MM.1S (cell line): ENCODE measurements around the gene ZNF718.
"Not testable (repeated sequence)": the region's sequence is repeated elsewhere in the genome, so short reads cannot be mapped to it uniquely, and the experiment has no call there.

Experiments used
- DNase-seq: peaks from one replicate; pipeline ENCODE4 v3.0.0-alpha.2; 2015
- H2AFZ ChIP-seq: fragments of 300-600 bp; sonication (generic); 2 replicates; pipeline ENCODE4 v1.6.0; 2016; ENCODE audit warnings: antibody characterized with exemption, low read length
- H3F3A ChIP-seq: fragments of 300-600 bp; sonication (generic); 2 replicates; pipeline ENCODE4 v1.6.1; 2016; ENCODE audit warnings: mild to moderate bottlenecking, antibody characterized with exemption, low read length, moderate library complexity, mixed read lengths; ENCODE audit not compliant: insufficient read depth
- H3K27ac ChIP-seq: fragments of 300-600 bp; sonication (generic); 2 replicates; pipeline ENCODE4 v1.5.1; 2016; ENCODE audit warnings: mild to moderate bottlenecking, low read length
- H3K27me3 ChIP-seq: fragments of 300-600 bp; sonication (generic); replicated peaks from 2 replicates; pipeline ENCODE4 v1.6.0; 2016; ENCODE audit warnings: low read length; ENCODE audit not compliant: insufficient read depth
- H3K36me3 ChIP-seq: fragments of 300-600 bp; sonication (generic); replicated peaks from 2 replicates; pipeline ENCODE4 v1.6.1; 2016; ENCODE audit warnings: mild to moderate bottlenecking, low read length, mixed read lengths; ENCODE audit not compliant: insufficient read depth
- H3K4me1 ChIP-seq: fragments of 300-600 bp; sonication (generic); 2 replicates; pipeline ENCODE4 v1.6.1; 2016; ENCODE audit warnings: low read length, mixed read lengths
- H3K4me2 ChIP-seq: fragments of 300-600 bp; sonication (generic); 2 replicates; pipeline ENCODE4 v1.6.0; 2016; ENCODE audit warnings: low read depth, low read length
- H3K4me3 ChIP-seq: fragments of 300-600 bp; sonication (generic); 2 replicates; pipeline ENCODE4 v1.5.1; 2016; ENCODE audit warnings: low read length, mixed read lengths
- H3K79me2 ChIP-seq: fragments of 300-600 bp; sonication (generic); 2 replicates; pipeline ENCODE4 v1.6.1; 2016; ENCODE audit warnings: mixed run types, low read length, mixed read lengths
- H3K9ac ChIP-seq: fragments of 300-600 bp; sonication (generic); 2 replicates; pipeline ENCODE4 v1.6.1; 2016; ENCODE audit warnings: low read length, mixed read lengths
- H3K9me2 ChIP-seq: fragments of 300-600 bp; sonication (generic); replicated peaks from 2 replicates; pipeline ENCODE4 v1.6.1; 2016; ENCODE audit warnings: mild to moderate bottlenecking, low read length, mixed read lengths; ENCODE audit not compliant: insufficient read depth
- H3K9me3 ChIP-seq: fragments of 300-600 bp; sonication (generic); replicated peaks from 2 replicates; pipeline ENCODE4 v1.6.1; 2016; ENCODE audit warnings: mild to moderate bottlenecking, low read length, mixed read lengths; ENCODE audit not compliant: insufficient read depth
- H4K20me1 ChIP-seq: fragments of 300-600 bp; sonication (generic); 2 replicates; pipeline ENCODE4 v1.6.1; 2016; ENCODE audit warnings: mild to moderate bottlenecking, low read length, moderate library complexity, mixed read lengths; ENCODE audit not compliant: insufficient read depth
- CTCF ChIP-seq: fragments of 300-600 bp; sonication (generic); IDR thresholded peaks from 2 replicates; pipeline ENCODE4 v1.5.1; 2016; ENCODE audit warnings: antibody characterized with exemption, low read length, mixed read lengths
- EZH2 ChIP-seq: fragments of 300-600 bp; sonication (generic); optimal IDR thresholded peaks from 2 replicates; pipeline ENCODE3; 2017; ENCODE audit warnings: low read depth, mild to moderate bottlenecking, antibody characterized with exemption, low read length, mixed read lengths
- EZH2phosphoT487 ChIP-seq: fragments of 300-600 bp; sonication (generic); IDR thresholded peaks from 2 replicates; pipeline ENCODE4 v1.6.1; 2018; ENCODE audit warnings: antibody characterized with exemption, low read length

Gene ZNF718

GRCh38 chr4:121408-122084 lies 2.8 kb upstream of the ZNF718 start:
- no peaks in the 10 kb centered on the region; the same call in 1 of the 2 replicates for H3K9me3 ChIP-seq
- no peaks in the 10 kb centered on the region for H3K36me3 ChIP-seq
- H3K27ac ChIP-seq: no peak overlapping the region
- H3K9me2 ChIP-seq: no peaks in the 10 kb centered on the region
- no peaks in the 10 kb centered on the region for H4K20me1 ChIP-seq
- H3K4me1 ChIP-seq: no peaks in the 10 kb centered on the region
- no peak overlapping the region for H3K4me3 ChIP-seq
- no peak overlapping the region for H3K4me2 ChIP-seq
- DNase-seq: no peak
- no peaks in the 10 kb centered on the region for H3F3A ChIP-seq
- H3K27me3 ChIP-seq: no peaks in the 10 kb centered on the region
- H2AFZ ChIP-seq: no peak overlapping the region
- TF ChIP-seq EZH2 (no peak), CTCF (no peak), EZH2phosphoT487 (no peak)
- peaks cover 7% of the 10 kb centered on the region for H3K79me2 ChIP-seq
- H3K9ac ChIP-seq: no peak overlapping the region

DNA sequence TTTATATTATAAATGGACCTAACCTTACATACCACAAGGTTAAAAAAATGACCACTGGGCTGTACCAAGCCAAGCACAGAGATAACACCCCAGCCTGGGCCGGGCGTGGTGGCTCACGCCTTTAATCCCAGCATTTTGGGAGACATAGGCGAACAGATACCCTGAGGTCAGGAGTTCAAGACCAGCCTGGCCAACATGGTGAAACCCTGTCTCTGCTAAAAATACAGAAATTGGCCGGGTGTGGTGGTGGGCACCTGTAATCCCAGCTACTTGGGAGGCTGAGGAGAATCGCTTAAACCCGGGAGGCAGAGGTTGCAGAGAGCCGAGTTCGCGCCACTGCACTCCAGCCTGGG lies 403 bp upstream of the ZNF718 start:
- not testable (repeated sequence) for H3K79me2 ChIP-seq, H3K4me2 ChIP-seq, H3K4me3 ChIP-seq, H3K27me3 ChIP-seq, H3F3A ChIP-seq, H4K20me1 ChIP-seq, DNase-seq, H3K9me2 ChIP-seq, H3K4me1 ChIP-seq, H3K9me3 ChIP-seq, H3K27ac ChIP-seq, H3K9ac ChIP-seq, H3K36me3 ChIP-seq
- H2AFZ ChIP-seq: peak overlapping the region; percentile 15; the same call in 1 of the 2 replicates

- H3K4me2 ChIP-seq: peak overlapping the region; percentile 19; the same call in 1 of the 2 replicates
- no peaks in the 10 kb centered on the region for H3K9me2 ChIP-seq
- no peak for DNase-seq
- no peaks in the 10 kb centered on the region; the same call in 1 of the 2 replicates for H3K9me3 ChIP-seq
- H4K20me1 ChIP-seq: no peaks in the 10 kb centered on the region
- H3K4me1 ChIP-seq: no peaks in the 10 kb centered on the region
- no peaks in the 10 kb centered on the region for H3K36me3 ChIP-seq
- peak overlapping the region; percentile 55; the same call in 1 of the 2 replicates for H3K9ac ChIP-seq
- H3K4me3 ChIP-seq: peak overlapping the region; percentile 62
- TF ChIP-seq EZH2 (no peak), EZH2phosphoT487 (no peak), CTCF (no peak)
- 0 out of 2 replicates have a peak overlapping the region, but pooled peaks have one; percentile 27 for H2AFZ ChIP-seq
- peak overlapping the region; percentile 53; the same call in 1 of the 2 replicates for H3K27ac ChIP-seq
- peaks cover 7% of the 10 kb centered on the region for H3K79me2 ChIP-seq
- H3F3A ChIP-seq: no peaks in the 10 kb centered on the region
- no peaks in the 10 kb centered on the region for H3K27me3 ChIP-seq
These were observed 930 bp downstream of the ZNF718 start for GRCh38 chr4:125091-125771.

DNA sequence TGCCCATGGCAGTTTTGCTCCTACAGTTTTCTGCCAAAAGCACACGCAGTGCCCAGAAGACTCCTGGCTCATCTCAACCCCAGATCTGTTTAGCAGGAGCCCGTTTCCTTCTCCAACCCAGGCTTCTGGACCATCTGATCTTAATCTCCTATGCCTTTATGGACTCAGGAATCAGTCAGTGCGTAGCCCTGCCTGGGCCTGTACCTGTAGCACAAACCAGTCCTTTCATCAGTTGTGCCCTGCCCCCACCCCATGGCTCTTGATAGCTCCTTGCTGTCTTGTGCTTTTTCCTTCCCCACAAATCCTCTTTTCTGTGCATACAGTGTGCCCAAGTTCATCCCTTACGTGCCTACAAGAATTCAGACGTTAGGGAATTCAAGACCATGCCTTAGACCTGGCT lies 1.5 kb downstream of the ZNF718 start:
- no peaks in the 10 kb centered on the region for H4K20me1 ChIP-seq
- no peaks in the 10 kb centered on the region; the same call in 1 of the 2 replicates for H3K9me3 ChIP-seq
- H3K4me2 ChIP-seq: peak overlapping the region; percentile 12; the same call in 1 of the 2 replicates
- no peak overlapping the region for H2AFZ ChIP-seq
- peaks cover 7% of the 10 kb centered on the region for H3K79me2 ChIP-seq
- no peak overlapping the region for H3K9ac ChIP-seq
- no peak overlapping the region for H3K27ac ChIP-seq
- no peaks in the 10 kb centered on the region for H3F3A ChIP-seq
- no peaks in the 10 kb centered on the region for H3K4me1 ChIP-seq
- H3K4me3 ChIP-seq: no peak overlapping the region; the same call in 1 of the 2 replicates
- DNase-seq: no peak
- no peaks in the 10 kb centered on the region for H3K27me3 ChIP-seq
- H3K36me3 ChIP-seq: no peaks in the 10 kb centered on the region
- H3K9me2 ChIP-seq: no peaks in the 10 kb centered on the region
- TF ChIP-seq EZH2phosphoT487: no peak
- no peak for TF ChIP-seq CTCF
- TF ChIP-seq EZH2: no peak
